ACC112 (cell line): ENCODE data around the gene NAGS.
"Not testable (repeated sequence)": the region's sequence is repeated elsewhere in the genome, so short reads cannot be mapped to it uniquely, and the experiment has no call there.

Experiments
- H2AFZ ChIP-seq: fragments of 200-600 bp; sonication (generic); one replicate; pipeline ENCODE4 v1.6.0; 2017; ENCODE audit warnings: antibody characterized with exemption, low read length; ENCODE audit not compliant: unreplicated experiment
- H3K27ac ChIP-seq: fragments of 200-600 bp; sonication (generic); 2 replicates; pipeline ENCODE4 v1.5.1; 2014; ENCODE audit warnings: low read depth, mild to moderate bottlenecking, antibody characterized with exemption, low read length, moderate library complexity
- H3K27me3 ChIP-seq: fragments of 200-600 bp; sonication (generic); 2 replicates; pipeline ENCODE4 v1.6.1; 2014; ENCODE audit warnings: mild to moderate bottlenecking, antibody characterized with exemption, low read length, moderate library complexity, mixed read lengths; ENCODE audit not compliant: insufficient read depth
- H3K36me3 ChIP-seq: fragments of 200-600 bp; sonication (generic); 2 replicates; pipeline ENCODE4 v1.6.1; 2016; ENCODE audit warnings: mild to moderate bottlenecking, antibody characterized with exemption, low read length, moderate library complexity, mixed read lengths; ENCODE audit not compliant: insufficient read depth
- H3K4me1 ChIP-seq: fragments of 200-600 bp; sonication (generic); one replicate; pipeline ENCODE4 v1.6.1; 2016; ENCODE audit warnings: low read length, mixed read lengths; ENCODE audit not compliant: insufficient read depth, unreplicated experiment, control insufficient read depth
- H3K4me3 ChIP-seq: fragments of 200-600 bp; sonication (generic); 2 replicates; pipeline ENCODE4 v1.5.1; 2014; ENCODE audit warnings: mild to moderate bottlenecking, low read depth, low read length
- H3K79me2 ChIP-seq: fragments of 200-600 bp; sonication (generic); one replicate; pipeline ENCODE4 v1.6.0; 2016; ENCODE audit warnings: low read length; ENCODE audit not compliant: control insufficient read depth, unreplicated experiment, insufficient read depth

Gene NAGS, protein sequence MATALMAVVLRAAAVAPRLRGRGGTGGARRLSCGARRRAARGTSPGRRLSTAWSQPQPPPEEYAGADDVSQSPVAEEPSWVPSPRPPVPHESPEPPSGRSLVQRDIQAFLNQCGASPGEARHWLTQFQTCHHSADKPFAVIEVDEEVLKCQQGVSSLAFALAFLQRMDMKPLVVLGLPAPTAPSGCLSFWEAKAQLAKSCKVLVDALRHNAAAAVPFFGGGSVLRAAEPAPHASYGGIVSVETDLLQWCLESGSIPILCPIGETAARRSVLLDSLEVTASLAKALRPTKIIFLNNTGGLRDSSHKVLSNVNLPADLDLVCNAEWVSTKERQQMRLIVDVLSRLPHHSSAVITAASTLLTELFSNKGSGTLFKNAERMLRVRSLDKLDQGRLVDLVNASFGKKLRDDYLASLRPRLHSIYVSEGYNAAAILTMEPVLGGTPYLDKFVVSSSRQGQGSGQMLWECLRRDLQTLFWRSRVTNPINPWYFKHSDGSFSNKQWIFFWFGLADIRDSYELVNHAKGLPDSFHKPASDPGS

DNA sequence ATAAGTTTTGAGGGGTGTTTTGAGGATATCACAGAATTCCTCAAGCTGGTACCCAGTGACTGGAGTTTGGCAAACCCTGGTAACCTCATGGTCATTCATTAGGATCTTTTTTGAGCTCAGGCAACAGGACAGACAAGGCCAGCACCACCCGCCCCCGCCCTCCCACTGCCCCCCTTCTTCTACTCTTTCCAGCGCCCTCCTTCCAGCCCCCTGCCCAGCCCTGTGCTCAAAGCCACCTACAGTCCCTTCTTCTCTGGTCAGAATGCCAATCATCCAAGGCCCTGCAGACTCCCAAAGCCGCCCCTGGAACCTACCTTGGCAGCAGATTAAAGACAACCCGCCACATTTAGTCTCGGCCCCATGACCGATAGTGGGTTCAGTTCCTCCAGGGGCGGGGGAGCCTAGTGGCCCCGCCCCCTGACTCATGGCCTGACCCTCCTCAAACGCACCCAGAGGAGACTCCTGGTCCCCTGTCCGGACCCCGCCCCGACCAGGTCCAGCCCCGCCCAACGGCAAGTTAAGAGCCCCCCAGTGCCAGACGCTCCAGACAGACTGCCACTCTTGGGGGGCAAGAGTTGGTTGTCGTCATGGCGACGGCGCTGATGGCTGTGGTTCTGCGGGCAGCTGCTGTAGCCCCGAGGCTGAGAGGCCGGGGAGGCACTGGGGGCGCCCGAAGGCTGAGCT lies at the start of gene NAGS:
Gene NAGS, plus strand, starts transcription at position 546 of the 684 bp plus-strand sequence. Its CDS starts 42 bp downstream, at position 588.
- no peaks in the 10 kb centered on the region for H3K27me3 ChIP-seq
- peaks cover 6% of the 10 kb centered on the region for H3K79me2 ChIP-seq
- no peaks in the 10 kb centered on the region for H3K36me3 ChIP-seq
- H3K4me1 ChIP-seq: peaks cover 31% of the 10 kb centered on the region
- peak within 1 kb of the TSS; percentile 88 for H3K4me3 ChIP-seq
- H2AFZ ChIP-seq: no peak within 1 kb of the TSS
- H3K27ac ChIP-seq: peak within 1 kb of the TSS; percentile 15; the same call in 1 of the 2 replicates

GRCh38 chr17:43956222-43956621 lies 48.2 kb upstream of the NAGS start:
- Histone ChIP-seq H3K4me1 (peaks cover 26% of the 10 kb centered on the region), H3K36me3 (no peaks in the 10 kb centered on the region), H3K79me2 (no peaks in the 10 kb centered on the region), H2AFZ (no peak overlapping the region), H3K27ac (no peak overlapping the region), H3K27me3 (peaks cover 35% of the 10 kb centered on the region), H3K4me3 (no peak overlapping the region)

DNA sequence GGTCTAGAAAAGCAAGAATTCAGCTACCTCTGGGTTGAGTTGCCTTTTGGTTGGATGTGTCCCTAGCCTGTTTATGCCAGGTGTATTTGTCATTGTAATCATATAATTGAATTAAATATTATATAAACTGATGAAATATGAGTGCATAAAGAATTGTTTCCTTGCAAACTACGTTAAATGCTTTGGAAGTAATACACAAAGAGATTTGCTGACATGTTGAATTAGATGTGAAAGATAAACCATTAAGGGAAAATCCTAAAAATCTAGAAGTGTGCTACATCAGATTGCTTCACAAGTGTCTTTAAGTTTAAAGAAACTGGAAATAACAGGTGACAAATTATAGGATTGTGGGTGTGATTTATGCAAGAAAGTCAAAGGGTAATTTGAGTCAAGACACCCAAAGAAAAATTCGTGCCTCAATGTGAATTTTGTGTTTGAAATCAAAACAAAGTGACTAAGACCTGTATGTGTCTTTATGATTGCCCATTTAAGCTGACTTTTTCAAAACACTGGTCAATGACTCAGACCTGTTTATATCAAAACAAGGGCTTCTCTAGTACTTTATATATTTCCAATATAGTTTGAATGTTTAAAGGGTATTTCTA lies 45.6 kb upstream of the NAGS start:
- Histone ChIP-seq H3K27me3 (peaks cover 9% of the 10 kb centered on the region), H3K36me3 (no peaks in the 10 kb centered on the region), H2AFZ (no peak overlapping the region), H3K4me3 (no peak overlapping the region), H3K27ac (no peak overlapping the region), H3K79me2 (no peaks in the 10 kb centered on the region), H3K4me1 (peaks cover 29% of the 10 kb centered on the region)

- not testable (repeated sequence) for H3K27me3 ChIP-seq
Observed at GRCh38 chr17:43961292-43961691, 43.1 kb upstream of the NAGS start.

GRCh38 chr17:43961954-43962353 lies 42.5 kb upstream of the NAGS start:
- no peak overlapping the region for H3K27ac ChIP-seq
- H3K27me3 ChIP-seq: no peaks in the 10 kb centered on the region
- no peak overlapping the region for H3K4me3 ChIP-seq
- H3K4me1 ChIP-seq: peaks cover 19% of the 10 kb centered on the region
- no peaks in the 10 kb centered on the region for H3K36me3 ChIP-seq
- H3K79me2 ChIP-seq: no peaks in the 10 kb centered on the region
- no peak overlapping the region for H2AFZ ChIP-seq

More at GRCh38 chr17:43961292-43961691, 43.1 kb upstream of the NAGS start:
- not testable (repeated sequence) for H3K27ac ChIP-seq, H3K79me2 ChIP-seq, H2AFZ ChIP-seq, H3K4me3 ChIP-seq, H3K36me3 ChIP-seq
- H3K4me1 ChIP-seq: peaks cover 24% of the 10 kb centered on the region

- Histone ChIP-seq H3K36me3 (no peaks in the 10 kb centered on the region), H3K79me2 (no peaks in the 10 kb centered on the region), H3K27me3 (no peaks in the 10 kb centered on the region), H3K27ac (no peak overlapping the region), H3K4me3 (no peak overlapping the region), H2AFZ (no peak overlapping the region), H3K4me1 (peaks cover 19% of the 10 kb centered on the region)
Observed at GRCh38 chr17:43962479-43962878, 41.9 kb upstream of the NAGS start.

DNA sequence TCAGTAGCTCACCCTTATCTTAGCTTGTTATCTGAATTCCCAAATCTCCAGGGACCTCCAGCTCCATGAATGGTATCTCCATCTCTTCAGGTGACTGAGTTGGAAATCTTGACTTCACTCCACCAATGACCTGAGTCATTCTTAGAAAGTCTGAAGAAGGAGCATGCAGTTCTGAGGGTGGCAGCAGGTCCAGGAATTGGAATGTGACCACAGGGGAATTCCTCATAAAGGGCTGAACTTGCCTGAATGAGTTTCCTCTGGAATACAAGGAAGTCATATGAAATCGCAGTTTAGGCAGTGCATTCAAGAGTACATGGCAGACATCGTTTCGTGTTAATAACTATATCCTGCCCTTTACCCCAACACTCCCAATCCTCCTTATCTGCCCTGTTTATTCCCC lies 38.1 kb upstream of the NAGS start:
- H3K27ac ChIP-seq: no peak overlapping the region
- H3K4me3 ChIP-seq: no peak overlapping the region

DNA sequence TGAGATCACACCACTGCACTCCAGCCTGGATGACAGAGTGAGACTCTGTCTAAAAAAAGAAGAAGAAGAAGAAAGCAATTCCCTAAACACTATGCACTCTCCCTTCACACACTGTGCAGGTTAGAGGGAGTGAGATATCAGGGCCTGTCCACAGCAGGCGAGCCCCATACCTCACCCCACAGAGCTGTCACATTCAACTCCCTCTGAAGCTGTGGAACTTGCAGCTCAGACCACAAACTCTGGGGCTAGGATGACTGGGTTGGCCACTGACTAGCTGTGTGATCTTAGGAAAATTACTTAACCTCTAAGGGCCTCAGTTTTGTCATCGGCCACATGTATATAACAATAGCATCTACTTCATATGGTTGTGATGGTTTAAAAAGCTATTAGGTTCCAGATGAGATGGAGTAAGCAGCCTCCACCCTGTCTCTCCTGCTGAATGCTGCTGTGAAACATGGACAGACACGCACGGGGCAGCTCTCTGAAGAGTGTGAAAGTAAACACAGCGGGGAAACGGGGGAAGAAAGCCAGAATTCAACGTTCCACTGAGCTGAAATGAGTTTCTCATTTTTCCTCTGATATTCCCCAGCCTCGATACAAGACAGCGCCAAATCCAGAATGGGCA lies 37.1 kb upstream of the NAGS start:
- Histone ChIP-seq H3K79me2 (no peaks in the 10 kb centered on the region), H3K27ac (no peak overlapping the region), H3K4me1 (no peaks in the 10 kb centered on the region), H3K36me3 (no peaks in the 10 kb centered on the region), H3K4me3 (no peak overlapping the region), H3K27me3 (no peaks in the 10 kb centered on the region), H2AFZ (no peak overlapping the region)

More for the DNA sequence above, 38.1 kb upstream of the NAGS start:
- Histone ChIP-seq H3K4me1 (peaks cover 3% of the 10 kb centered on the region), H3K36me3 (no peaks in the 10 kb centered on the region), H3K79me2 (no peaks in the 10 kb centered on the region), H3K27me3 (no peaks in the 10 kb centered on the region), H2AFZ (no peak overlapping the region)

GRCh38 chr17:43970366-43970765 lies 34.1 kb upstream of the NAGS start:
- no peak overlapping the region for H2AFZ ChIP-seq
- no peaks in the 10 kb centered on the region for H3K79me2 ChIP-seq
- H3K4me1 ChIP-seq: no peaks in the 10 kb centered on the region
- peaks cover 12% of the 10 kb centered on the region; the same call in 1 of the 2 replicates for H3K27me3 ChIP-seq
- no peak overlapping the region for H3K4me3 ChIP-seq
- no peaks in the 10 kb centered on the region for H3K36me3 ChIP-seq
- H3K27ac ChIP-seq: no peak overlapping the region

DNA sequence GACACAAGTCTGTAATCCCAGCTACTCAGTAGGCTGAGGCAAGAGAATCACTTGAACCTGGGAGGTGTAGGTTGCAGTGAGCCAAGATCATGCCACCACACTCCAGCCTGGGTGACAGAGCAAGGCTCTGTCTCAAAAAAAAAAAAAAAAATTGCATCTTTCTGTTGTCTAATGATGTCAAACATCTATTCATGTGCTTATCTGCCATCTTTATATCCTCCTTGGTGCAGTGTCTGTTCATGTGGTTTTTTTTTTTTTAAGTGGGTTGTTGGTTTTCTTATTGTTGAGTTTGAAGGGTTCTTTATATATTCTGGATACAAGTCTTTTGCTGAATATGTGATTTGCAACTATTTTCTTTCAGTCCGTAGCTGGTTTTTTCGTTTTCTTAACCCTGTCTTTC lies 33.0 kb upstream of the NAGS start:
- H3K4me3 ChIP-seq, H2AFZ ChIP-seq, H3K4me1 ChIP-seq, H3K79me2 ChIP-seq, H3K36me3 ChIP-seq, H3K27ac ChIP-seq: not testable (repeated sequence)
- peaks cover 12% of the 10 kb centered on the region; the same call in 1 of the 2 replicates for H3K27me3 ChIP-seq
